GM12864 (cell line): ENCODE data around the gene ASF1A.

ENCODE experiments used
- DNase-seq: peaks from one replicate; pipeline ENCODE4 v3.0.0-alpha.2; 2011; ENCODE audit warnings: low read depth
- H3K4me3 ChIP-seq: 2 replicates; pipeline ENCODE4 v1.5.1; 2011; ENCODE audit warnings: mild to moderate bottlenecking, low read depth, low read length, control low read depth
- TF ChIP-seq, protein P1 (sequence below): IDR thresholded peaks from 2 replicates; pipeline ENCODE4 v1.5.1; 2011; ENCODE audit warnings: low read depth, mild to moderate bottlenecking, moderate library complexity, low read length, control low read depth, inconsistent platforms; ENCODE audit errors: missing control alignments

ASF1A gene

DNA sequence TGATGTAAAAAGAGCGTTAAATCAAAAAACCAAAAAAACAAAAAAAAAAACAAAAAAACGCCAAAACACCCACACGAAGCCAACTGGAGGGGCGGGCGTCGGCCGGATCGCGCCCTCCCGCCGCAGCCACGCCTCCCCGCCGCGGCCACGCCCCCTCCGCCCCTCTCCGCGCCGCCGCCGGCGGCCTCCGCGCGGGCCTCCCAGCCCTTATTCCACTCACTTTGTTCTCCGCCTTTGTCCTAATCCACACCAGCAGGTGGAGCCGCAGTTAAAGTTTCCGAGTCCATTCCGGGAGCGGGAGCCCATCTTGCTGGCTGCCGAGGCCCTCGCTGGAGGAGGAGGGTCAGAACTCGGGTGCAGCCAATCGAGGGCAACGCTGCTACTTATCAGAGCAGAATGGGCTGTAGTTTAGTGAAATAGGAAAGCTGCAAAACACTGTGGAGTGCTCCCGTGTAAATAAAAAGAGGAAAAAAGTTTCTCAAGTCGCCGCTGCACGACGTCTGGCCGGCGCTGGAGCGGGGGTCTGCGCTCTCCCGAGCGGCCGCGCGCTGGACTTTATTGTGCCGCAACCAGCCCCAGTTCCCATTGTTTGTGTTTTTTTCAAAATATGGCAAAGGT lies at the start of gene ASF1A:
TSS of gene ASF1A (plus strand) at position 346 of the 618 bp plus-strand sequence. CDS start at position 608, 262 bp downstream.
- peak within 1 kb of the TSS; percentile 67 for H3K4me3 ChIP-seq
- TF ChIP-seq, protein P1, sequence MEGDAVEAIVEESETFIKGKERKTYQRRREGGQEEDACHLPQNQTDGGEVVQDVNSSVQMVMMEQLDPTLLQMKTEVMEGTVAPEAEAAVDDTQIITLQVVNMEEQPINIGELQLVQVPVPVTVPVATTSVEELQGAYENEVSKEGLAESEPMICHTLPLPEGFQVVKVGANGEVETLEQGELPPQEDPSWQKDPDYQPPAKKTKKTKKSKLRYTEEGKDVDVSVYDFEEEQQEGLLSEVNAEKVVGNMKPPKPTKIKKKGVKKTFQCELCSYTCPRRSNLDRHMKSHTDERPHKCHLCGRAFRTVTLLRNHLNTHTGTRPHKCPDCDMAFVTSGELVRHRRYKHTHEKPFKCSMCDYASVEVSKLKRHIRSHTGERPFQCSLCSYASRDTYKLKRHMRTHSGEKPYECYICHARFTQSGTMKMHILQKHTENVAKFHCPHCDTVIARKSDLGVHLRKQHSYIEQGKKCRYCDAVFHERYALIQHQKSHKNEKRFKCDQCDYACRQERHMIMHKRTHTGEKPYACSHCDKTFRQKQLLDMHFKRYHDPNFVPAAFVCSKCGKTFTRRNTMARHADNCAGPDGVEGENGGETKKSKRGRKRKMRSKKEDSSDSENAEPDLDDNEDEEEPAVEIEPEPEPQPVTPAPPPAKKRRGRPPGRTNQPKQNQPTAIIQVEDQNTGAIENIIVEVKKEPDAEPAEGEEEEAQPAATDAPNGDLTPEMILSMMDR, result peak; percentile 53
- peak; percentile 94 for DNase-seq

DNA sequence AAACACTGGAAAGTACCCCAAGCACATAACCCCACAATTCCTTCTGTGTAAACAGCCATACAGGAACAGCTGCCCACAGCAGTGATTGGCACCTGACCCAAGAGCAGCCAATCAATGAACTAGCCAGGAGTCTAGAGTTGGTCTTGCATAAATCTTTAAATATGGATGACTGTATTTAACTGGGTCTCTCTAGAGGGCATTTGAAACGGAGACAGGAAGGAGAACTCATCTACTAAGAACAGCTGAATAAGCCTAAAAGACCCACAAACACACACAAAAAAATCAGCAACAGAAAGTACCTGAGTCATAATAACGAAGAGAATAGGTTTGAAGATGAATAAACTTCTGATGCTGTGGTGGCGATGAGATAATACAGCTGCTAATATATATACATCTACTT lies 49.0 kb upstream of the ASF1A start:
- DNase-seq, result peak; percentile 54
- H3K4me3 ChIP-seq, result no peak overlapping the region; the same call in 1 of the 2 replicates
- TF ChIP-seq, protein P1, result no peak

DNA sequence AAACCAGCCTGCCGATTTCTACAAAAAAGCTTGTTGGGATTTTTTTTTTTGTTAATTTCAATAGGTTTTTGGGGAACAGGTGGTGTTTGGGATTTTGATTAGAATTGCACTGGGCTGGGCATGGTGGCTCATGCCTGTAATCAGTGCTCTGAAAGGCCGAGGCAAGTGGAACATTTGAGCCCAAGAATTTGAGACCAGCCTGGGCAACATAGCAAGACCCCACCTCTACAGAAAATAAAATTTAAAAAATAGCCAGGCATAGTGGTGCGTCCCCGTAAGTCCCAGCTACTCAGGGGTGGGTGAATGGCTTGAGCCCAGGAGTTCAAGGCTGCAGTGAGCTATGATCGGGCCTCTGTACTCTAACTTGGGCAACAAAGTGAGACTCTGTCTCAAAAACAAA lies 40.5 kb upstream of the ASF1A start:
- TF ChIP-seq, protein P1, result no peak
- no peak overlapping the region for H3K4me3 ChIP-seq
- DNase-seq, result no peak

DNA sequence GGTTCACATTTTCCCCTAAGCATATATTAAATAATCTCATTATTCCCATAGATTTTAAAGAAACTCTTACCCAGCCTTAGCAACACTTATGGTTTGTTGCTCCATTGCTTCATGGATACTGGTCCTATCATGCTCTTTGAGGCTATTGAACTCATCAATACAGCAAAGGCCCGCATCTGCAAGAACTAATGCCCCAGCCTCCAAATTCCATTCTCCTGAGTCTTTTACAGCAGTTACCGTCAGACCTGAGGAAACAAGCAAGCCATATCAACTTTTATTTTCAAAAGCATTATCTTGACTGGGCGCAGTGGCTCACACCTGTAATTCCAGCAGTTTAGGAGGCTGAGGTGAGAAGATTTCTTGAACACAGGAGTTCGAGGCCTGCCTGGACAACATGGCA lies 37.7 kb upstream of the ASF1A start:
- no peak overlapping the region for H3K4me3 ChIP-seq
- TF ChIP-seq, protein P1, result no peak
- DNase-seq, result no peak

GRCh38 chr6:118859517-118860064 lies 34.4 kb upstream of the ASF1A start:
- DNase-seq, result no peak
- TF ChIP-seq, protein P1, result no peak
- H3K4me3 ChIP-seq, result no peak overlapping the region

- TF ChIP-seq, protein P1, result no peak
- no peak overlapping the region for H3K4me3 ChIP-seq
- no peak for DNase-seq
These were observed 33.6 kb upstream of the ASF1A start for GRCh38 chr6:118860363-118860762.

- DNase-seq, result no peak
- TF ChIP-seq, protein P1, result no peak
- no peak overlapping the region for H3K4me3 ChIP-seq
These were observed 33.1 kb upstream of the ASF1A start for GRCh38 chr6:118860880-118861279.
